Brain microvascular endothelial cell (primary cell): ENCODE data around the gene SLC9A3.

Experiments used
- DNase-seq: peaks from one replicate; pipeline ENCODE4 v3.0.0-alpha.2; 2020
- H3K27ac ChIP-seq: fragments of 250-450 bp; sonication (Bioruptor Pico); 2 replicates; pipeline ENCODE4 v1.5.1; 2020; ENCODE audit warnings: mild to moderate bottlenecking, moderate library complexity
- H3K27me3 ChIP-seq: fragments of 250-450 bp; sonication (Bioruptor Pico); replicated peaks from 2 replicates; pipeline ENCODE4 v1.5.1; 2020; ENCODE audit warnings: mild to moderate bottlenecking
- H3K36me3 ChIP-seq: fragments of 250-450 bp; sonication (Bioruptor Pico); replicated peaks from 2 replicates; pipeline ENCODE4 v1.5.1; 2020; ENCODE audit warnings: mild to moderate bottlenecking
- H3K4me3 ChIP-seq: 2 replicates; pipeline ENCODE4 v1.5.1; 2011; ENCODE audit warnings: low read depth, mild to moderate bottlenecking, control low read depth, low read length, moderate library complexity
- in situ Hi-C: cut with HindIII; loops from 2 replicates; pipeline ENCODE4 v1.10.0; 2017; ENCODE audit warnings: low sequenced_read_pairs, low pct_ligation_motif_present
- TF ChIP-seq, protein P1 (sequence below): IDR thresholded peaks from 2 replicates; pipeline ENCODE4 v1.5.1; 2011; ENCODE audit warnings: low read depth, mild to moderate bottlenecking, moderate library complexity, low read length, control low read depth, inconsistent platforms; ENCODE audit errors: missing control alignments

The SLC9A3 gene

DNA sequence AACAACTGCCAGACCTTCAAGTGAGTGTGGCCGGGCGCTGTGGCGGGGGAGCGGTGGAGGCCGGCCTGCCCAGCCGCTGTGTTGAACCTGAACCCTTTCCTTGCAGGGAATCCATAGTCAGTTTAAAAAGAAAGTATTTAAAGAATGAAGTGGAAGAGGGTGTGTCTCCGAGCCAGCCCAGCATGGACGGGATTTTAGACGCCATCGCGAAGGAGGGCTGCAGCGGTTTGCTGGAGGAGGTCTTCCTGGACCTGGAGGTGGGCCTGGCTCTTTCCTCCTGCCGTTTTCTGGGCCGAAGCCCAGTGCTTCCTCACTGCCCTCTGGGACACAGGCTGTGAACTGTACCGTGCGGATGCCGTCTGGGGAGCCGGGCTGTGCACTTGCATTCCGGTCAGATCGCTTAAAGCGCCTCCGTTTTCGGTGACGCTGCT is 62.2 kb downstream of the SLC9A3 start:
- TF ChIP-seq, protein P1, sequence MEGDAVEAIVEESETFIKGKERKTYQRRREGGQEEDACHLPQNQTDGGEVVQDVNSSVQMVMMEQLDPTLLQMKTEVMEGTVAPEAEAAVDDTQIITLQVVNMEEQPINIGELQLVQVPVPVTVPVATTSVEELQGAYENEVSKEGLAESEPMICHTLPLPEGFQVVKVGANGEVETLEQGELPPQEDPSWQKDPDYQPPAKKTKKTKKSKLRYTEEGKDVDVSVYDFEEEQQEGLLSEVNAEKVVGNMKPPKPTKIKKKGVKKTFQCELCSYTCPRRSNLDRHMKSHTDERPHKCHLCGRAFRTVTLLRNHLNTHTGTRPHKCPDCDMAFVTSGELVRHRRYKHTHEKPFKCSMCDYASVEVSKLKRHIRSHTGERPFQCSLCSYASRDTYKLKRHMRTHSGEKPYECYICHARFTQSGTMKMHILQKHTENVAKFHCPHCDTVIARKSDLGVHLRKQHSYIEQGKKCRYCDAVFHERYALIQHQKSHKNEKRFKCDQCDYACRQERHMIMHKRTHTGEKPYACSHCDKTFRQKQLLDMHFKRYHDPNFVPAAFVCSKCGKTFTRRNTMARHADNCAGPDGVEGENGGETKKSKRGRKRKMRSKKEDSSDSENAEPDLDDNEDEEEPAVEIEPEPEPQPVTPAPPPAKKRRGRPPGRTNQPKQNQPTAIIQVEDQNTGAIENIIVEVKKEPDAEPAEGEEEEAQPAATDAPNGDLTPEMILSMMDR = no peak
- Histone ChIP-seq H3K27ac (no peak overlapping the region), H3K4me3 (no peak overlapping the region), H3K27me3 (no peaks in the 10 kb centered on the region), H3K36me3 (peaks cover 40% of the 10 kb centered on the region)
- no peak for DNase-seq
- in situ Hi-C loops = no loop called here

DNA sequence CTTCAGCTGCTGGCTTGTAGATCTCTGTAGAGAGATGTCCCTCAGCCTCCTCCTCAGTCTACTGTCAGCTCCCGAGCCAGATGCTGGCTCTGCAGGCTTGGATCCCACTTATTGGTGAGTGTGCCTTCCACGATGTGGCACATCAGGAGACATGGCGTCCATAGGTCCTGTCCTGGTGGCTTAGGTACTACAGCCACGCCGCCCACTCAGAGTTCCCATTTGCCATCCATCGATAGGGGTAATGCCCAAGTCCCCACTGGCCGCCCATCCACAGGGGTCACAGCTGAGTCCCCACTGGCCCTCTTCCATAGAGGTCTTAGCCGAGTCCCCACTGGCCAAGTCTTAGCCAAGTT is 64.0 kb downstream of the SLC9A3 start:
- TF ChIP-seq, protein P1 = no peak
- H3K27ac ChIP-seq = no peak overlapping the region
- H3K36me3 ChIP-seq = peaks cover 43% of the 10 kb centered on the region
- H3K4me3 ChIP-seq = no peak overlapping the region
- H3K27me3 ChIP-seq = no peaks in the 10 kb centered on the region
- in situ Hi-C loops = no loop called here
- DNase-seq = no peak

- Histone ChIP-seq H3K4me3 (no peak overlapping the region), H3K27ac (no peak overlapping the region), H3K36me3 (peaks cover 40% of the 10 kb centered on the region), H3K27me3 (no peaks in the 10 kb centered on the region)
- DNase-seq = no peak
- TF ChIP-seq, protein P1 = no peak
- in situ Hi-C loops = no loop called here
Observed at GRCh38 chr5:459562-460272, 64.5 kb downstream of the SLC9A3 start.

DNA sequence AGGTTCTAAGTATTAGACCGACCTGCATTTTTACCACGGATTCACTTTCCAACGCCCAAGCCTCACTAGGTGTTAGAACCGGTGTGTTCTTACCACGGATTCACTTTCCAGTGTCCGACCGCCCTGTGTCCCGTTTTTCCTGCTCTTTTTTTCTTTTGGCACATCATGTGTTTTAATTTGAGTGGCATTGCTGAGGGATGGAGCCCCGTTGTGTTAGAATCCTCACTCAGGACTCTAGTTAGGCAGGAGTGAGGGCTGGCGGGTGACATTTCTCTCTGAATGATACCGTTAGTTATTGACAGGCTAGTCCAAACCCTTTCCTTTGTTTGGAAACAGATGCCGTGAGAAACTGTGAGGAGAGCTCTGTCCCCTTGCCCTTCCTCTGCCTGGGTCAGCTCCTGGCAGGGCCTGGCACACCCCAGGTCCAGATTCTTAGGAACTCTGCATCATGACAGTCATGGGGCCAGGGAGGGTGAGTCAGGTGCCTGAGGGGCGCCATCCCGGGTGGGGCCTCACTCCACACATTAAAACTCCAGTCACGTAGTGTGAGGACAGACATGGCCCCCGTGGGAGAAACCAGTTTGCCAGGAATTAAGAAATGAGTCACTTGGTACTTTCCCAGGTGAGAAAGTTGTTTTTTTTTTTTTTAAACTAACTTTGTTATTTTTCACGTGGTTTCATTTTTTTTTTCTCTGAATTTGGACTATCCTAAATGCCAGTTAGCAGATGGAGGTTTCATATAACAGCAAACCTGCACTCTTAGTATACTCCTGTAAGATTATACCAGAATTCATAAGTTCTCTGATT is 65.5 kb downstream of the SLC9A3 start:
- TF ChIP-seq, protein P1 = no peak
- in situ Hi-C loops = no loop called here
- no peak overlapping the region for H3K27ac ChIP-seq
- no peak for DNase-seq
- no peak overlapping the region for H3K4me3 ChIP-seq
- no peaks in the 10 kb centered on the region for H3K27me3 ChIP-seq
- peaks cover 43% of the 10 kb centered on the region for H3K36me3 ChIP-seq

GRCh38 chr5:457195-457961 is 66.9 kb downstream of the SLC9A3 start:
- in situ Hi-C loops = no loop called here
- no peak overlapping the region for H3K27ac ChIP-seq
- H3K36me3 ChIP-seq = peaks cover 48% of the 10 kb centered on the region
- H3K27me3 ChIP-seq = no peaks in the 10 kb centered on the region
- DNase-seq = no peak
- no peak overlapping the region for H3K4me3 ChIP-seq
- TF ChIP-seq, protein P1 = no peak
